Body of pancreas (tissue), 4 donors: Measurements from ENCODE around the gene DAB1.

Source experiments
- POLR2A ChIP-seq, 3 donors: fragments of 450-650 bp; IDR thresholded peaks; one replicate each; pipeline ENCODE4 v1.6.1; 2016; ENCODE audit warnings: antibody characterized with exemption in 3 of 3, mild to moderate bottlenecking in 2 of 3
- TF ChIP-seq, protein P1 (sequence below), 7 experiments: fragments of 450-650 bp in 4 of 7; fragments of 200-600 bp in 3 of 7; sonication (generic) in 3 of 7; IDR thresholded peaks; one replicate each; pipeline ENCODE4 v1.5.1; 2016 to 2019; ENCODE audit warnings: antibody characterized with exemption in 7 of 7

- TF ChIP-seq, protein P1, sequence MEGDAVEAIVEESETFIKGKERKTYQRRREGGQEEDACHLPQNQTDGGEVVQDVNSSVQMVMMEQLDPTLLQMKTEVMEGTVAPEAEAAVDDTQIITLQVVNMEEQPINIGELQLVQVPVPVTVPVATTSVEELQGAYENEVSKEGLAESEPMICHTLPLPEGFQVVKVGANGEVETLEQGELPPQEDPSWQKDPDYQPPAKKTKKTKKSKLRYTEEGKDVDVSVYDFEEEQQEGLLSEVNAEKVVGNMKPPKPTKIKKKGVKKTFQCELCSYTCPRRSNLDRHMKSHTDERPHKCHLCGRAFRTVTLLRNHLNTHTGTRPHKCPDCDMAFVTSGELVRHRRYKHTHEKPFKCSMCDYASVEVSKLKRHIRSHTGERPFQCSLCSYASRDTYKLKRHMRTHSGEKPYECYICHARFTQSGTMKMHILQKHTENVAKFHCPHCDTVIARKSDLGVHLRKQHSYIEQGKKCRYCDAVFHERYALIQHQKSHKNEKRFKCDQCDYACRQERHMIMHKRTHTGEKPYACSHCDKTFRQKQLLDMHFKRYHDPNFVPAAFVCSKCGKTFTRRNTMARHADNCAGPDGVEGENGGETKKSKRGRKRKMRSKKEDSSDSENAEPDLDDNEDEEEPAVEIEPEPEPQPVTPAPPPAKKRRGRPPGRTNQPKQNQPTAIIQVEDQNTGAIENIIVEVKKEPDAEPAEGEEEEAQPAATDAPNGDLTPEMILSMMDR (IDR thresholded peaks at IDR 0.05), result no peak
- TF ChIP-seq POLR2A (IDR thresholded peaks at IDR 0.05), result no peak
Measured at GRCh38 chr1:57163325-57163724, 260.5 kb downstream of the DAB1 start.
